Osteocyte (in vitro differentiated cells): ENCODE measurements around the gene CLECL1. TPM values are rescaled to one million over a fixed set of nuclear protein-coding genes. Genes with fewer than 3 reads are reported as not detected.
"Not testable (repeated sequence)": the region's sequence is repeated elsewhere in the genome, so short reads cannot be mapped to it uniquely, and the experiment has no call there.

Source experiments
- DNase-seq: peaks from one replicate; pipeline ENCODE4 v3.0.0; 2021; ENCODE audit warnings: mixed read lengths; ENCODE audit not compliant: unreplicated experiment; ENCODE audit errors: extremely low spot score
- H3K27ac Mint-ChIP-seq: one replicate; pipeline ENCODE4 v1.8.0; 2021; ENCODE audit warnings: mild to moderate bottlenecking, mixed read lengths; ENCODE audit not compliant: unreplicated experiment
- H3K27me3 Mint-ChIP-seq: one replicate; pipeline ENCODE4 v1.8.0; 2021; ENCODE audit warnings: mixed read lengths; ENCODE audit not compliant: unreplicated experiment
- H3K36me3 Mint-ChIP-seq: one replicate; pipeline ENCODE4 v1.8.0; 2021; ENCODE audit warnings: mixed read lengths; ENCODE audit not compliant: unreplicated experiment
- H3K4me1 Mint-ChIP-seq: one replicate; pipeline ENCODE4 v1.8.0; 2021; ENCODE audit warnings: mixed read lengths; ENCODE audit not compliant: unreplicated experiment
- H3K4me3 Mint-ChIP-seq: one replicate; pipeline ENCODE4 v1.8.0; 2021; ENCODE audit warnings: mild to moderate bottlenecking, moderate library complexity, mixed read lengths; ENCODE audit not compliant: unreplicated experiment
- H3K9me3 Mint-ChIP-seq: one replicate; pipeline ENCODE4 v1.8.0; 2021; ENCODE audit warnings: mixed read lengths; ENCODE audit not compliant: unreplicated experiment
- CTCF ChIP-seq: fragments of 200-600 bp; sonication (generic); IDR thresholded peaks from 2 replicates; pipeline ENCODE4 v1.5.0; 2021; ENCODE audit warnings: antibody characterized with exemption, mild to moderate bottlenecking, moderate library complexity
- total RNA-seq: library from RNA; stranded (reverse); gene quantifications from 2 replicates; pipeline ENCODE4 v1.2.1, GENCODE V29; 2021

Gene CLECL1
- total RNA-seq, 1 donor from 2014 or later: not detected

DNA sequence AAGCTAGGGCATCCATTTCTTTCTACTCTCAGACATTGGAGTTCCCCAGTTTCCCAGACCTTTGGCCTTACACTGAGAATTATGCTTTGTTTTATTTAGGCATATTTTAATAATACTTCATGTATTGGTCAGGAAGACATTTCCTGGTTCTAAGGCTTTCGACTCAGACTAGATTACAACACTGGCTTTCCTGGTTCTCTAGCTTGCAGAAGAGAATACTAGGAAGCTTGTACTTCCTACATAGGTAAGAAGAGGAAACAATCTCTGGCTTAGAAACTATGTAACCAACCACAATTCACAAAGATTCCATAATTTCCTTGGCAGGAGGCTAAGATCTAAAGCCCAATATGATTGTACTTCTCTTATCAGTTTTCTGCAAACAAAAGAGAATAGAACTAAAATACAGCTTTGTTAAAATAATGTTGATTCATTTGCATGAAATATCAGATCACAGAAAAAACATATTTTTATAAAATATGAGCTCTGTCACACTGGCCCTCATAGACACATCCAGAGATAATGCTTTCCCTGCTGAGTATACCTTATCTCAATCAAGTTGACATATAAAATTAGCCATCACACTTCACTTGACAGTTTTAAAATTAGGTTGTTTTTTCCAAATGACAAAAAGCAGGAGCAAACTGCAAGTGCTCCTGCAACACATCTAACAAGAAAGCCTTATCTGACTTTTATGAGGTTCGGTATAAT lies 32.8 kb downstream of the CLECL1 start:
- Mint-ChIP-seq H3K36me3 (peaks cover 18% of the 10 kb centered on the region), H3K27me3 (peaks cover 17% of the 10 kb centered on the region), H3K27ac (no peak overlapping the region), H3K9me3 (peaks cover 28% of the 10 kb centered on the region), H3K4me1 (no peaks in the 10 kb centered on the region), H3K4me3 (no peak overlapping the region)
- no peak for DNase-seq
- no peak for TF ChIP-seq CTCF

DNA sequence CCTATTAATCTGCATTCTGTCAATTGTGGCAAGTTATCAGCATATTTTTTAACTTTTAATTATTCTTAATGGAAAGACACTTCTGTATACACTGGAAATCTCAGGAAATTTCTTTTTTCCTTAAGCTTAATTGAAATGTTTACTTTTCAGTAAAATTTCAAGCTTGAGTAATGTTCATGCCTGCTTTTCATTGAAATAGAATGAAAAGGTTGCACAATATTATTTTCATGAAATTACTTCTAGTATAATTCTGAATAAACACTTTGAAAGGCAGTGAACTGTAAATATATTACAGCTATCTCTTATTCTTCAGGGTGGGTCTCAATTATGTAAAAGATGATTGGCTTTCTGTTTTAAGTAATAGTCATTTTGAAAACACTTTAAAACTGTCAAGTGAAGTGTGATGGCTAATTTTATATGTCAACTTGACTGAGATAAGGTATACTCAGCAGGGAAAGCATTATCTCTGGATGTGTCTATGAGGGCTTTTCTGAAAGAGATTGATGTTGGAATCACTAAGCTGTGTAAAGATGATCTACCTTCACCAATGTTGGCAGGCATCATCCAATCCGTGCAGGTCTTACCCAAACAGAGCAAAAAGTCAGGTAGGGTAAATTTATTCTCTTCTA lies 33.5 kb downstream of the CLECL1 start:
- DNase-seq: no peak
- peaks cover 28% of the 10 kb centered on the region for H3K9me3 Mint-ChIP-seq

GRCh38 chr12:9698681-9699080 lies 34.2 kb downstream of the CLECL1 start:
- DNase-seq: no peak
- Mint-ChIP-seq H3K27me3 (peaks cover 17% of the 10 kb centered on the region), H3K4me1 (no peaks in the 10 kb centered on the region), H3K36me3 (peaks cover 28% of the 10 kb centered on the region), H3K27ac (no peak overlapping the region), H3K9me3 (peaks cover 28% of the 10 kb centered on the region), H3K4me3 (no peak overlapping the region)
- TF ChIP-seq CTCF: no peak

More for the DNA sequence above, 33.5 kb downstream of the CLECL1 start:
- Mint-ChIP-seq H3K4me1 (no peaks in the 10 kb centered on the region), H3K36me3 (peaks cover 24% of the 10 kb centered on the region), H3K27me3 (peaks cover 17% of the 10 kb centered on the region), H3K27ac (no peak overlapping the region), H3K4me3 (no peak overlapping the region)
- TF ChIP-seq CTCF: no peak

- no peak for TF ChIP-seq CTCF
- DNase-seq: no peak
- Mint-ChIP-seq H3K27me3 (peaks cover 14% of the 10 kb centered on the region), H3K9me3 (peaks cover 28% of the 10 kb centered on the region), H3K27ac (no peak overlapping the region), H3K4me3 (no peak overlapping the region), H3K4me1 (no peaks in the 10 kb centered on the region), H3K36me3 (peaks cover 33% of the 10 kb centered on the region)
These were observed 35.3 kb downstream of the CLECL1 start for GRCh38 chr12:9697619-9698018.

GRCh38 chr12:9695661-9696060 lies 37.2 kb downstream of the CLECL1 start:
- Mint-ChIP-seq H3K9me3 (peaks cover 23% of the 10 kb centered on the region), H3K36me3 (peaks cover 37% of the 10 kb centered on the region)
- not testable (repeated sequence) for DNase-seq, H3K4me3 Mint-ChIP-seq, H3K27ac Mint-ChIP-seq, H3K27me3 Mint-ChIP-seq, H3K4me1 Mint-ChIP-seq

DNA sequence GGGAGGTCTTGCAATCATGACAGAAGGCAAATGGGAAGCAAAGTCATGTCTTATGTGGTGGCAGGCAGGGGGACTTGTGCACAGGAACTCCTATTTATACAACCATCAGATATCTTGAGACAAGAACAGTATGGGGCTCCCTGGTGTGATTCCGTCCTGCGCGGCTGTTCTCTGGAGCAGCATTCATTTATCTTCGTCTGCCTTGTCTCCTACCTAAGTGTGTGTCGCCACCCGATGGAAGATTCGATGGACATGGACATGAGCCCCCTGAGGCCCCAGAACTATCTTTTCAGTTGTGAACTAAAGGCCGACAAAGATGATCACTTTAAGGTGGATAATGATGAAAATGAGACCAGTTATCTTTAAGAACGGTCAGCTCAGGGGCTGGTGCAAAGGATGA lies 37.7 kb downstream of the CLECL1 start:
- not testable (repeated sequence) for DNase-seq, H3K27me3 Mint-ChIP-seq, H3K27ac Mint-ChIP-seq, H3K4me1 Mint-ChIP-seq, H3K4me3 Mint-ChIP-seq
- H3K36me3 Mint-ChIP-seq: peaks cover 39% of the 10 kb centered on the region
- peaks cover 23% of the 10 kb centered on the region for H3K9me3 Mint-ChIP-seq
